Neural crest cell (in vitro differentiated cells): ENCODE results near the gene ARPP21. TPM values are rescaled to one million over a fixed set of nuclear protein-coding genes. Genes with fewer than 3 reads are reported as not detected.

Experiments used
- DNase-seq: peaks from one replicate; pipeline ENCODE4 v3.0.0; 2021; ENCODE audit warnings: low read depth, mixed read lengths, low spot score
- H3K27ac Mint-ChIP-seq: one replicate; pipeline ENCODE4 v1.8.0; 2021; ENCODE audit warnings: mild to moderate bottlenecking, mixed read lengths; ENCODE audit not compliant: unreplicated experiment
- H3K27me3 Mint-ChIP-seq: 2 replicates; pipeline ENCODE4 v1.8.0; 2021; ENCODE audit warnings: low read depth, mild to moderate bottlenecking, mixed read lengths
- H3K36me3 Mint-ChIP-seq: 2 replicates; pipeline ENCODE4 v1.8.0; 2021; ENCODE audit warnings: low read depth, mild to moderate bottlenecking, mixed read lengths
- H3K4me1 Mint-ChIP-seq: 2 replicates; pipeline ENCODE4 v1.8.0; 2021; ENCODE audit warnings: mixed read lengths
- H3K4me3 Mint-ChIP-seq: one replicate; pipeline ENCODE4 v1.8.0; 2021; ENCODE audit warnings: mild to moderate bottlenecking, mixed read lengths
- H3K9me3 Mint-ChIP-seq: 2 replicates; pipeline ENCODE4 v1.8.0; 2021; ENCODE audit warnings: mixed read lengths
- CTCF ChIP-seq: fragments of 200-600 bp; sonication (generic); conservative IDR thresholded peaks from 2 replicates; pipeline ENCODE4 v1.5.0; 2021; ENCODE audit warnings: antibody characterized with exemption, mild to moderate bottlenecking
- total RNA-seq: library from RNA; stranded (reverse); gene quantifications from 2 replicates; pipeline ENCODE4 v1.2.1, GENCODE V29; 2021

The ARPP21 gene
- total RNA-seq, 1 donor from 2014 or later = 0.12 TPM

GRCh38 chr3:35723480-35724097 lies 84.3 kb downstream of the ARPP21 start:
- Mint-ChIP-seq H3K9me3 (no peaks in the 10 kb centered on the region), H3K27me3 (no peaks in the 10 kb centered on the region), H3K27ac (peak overlapping the region; percentile 50), H3K4me1 (no peaks in the 10 kb centered on the region), H3K4me3 (no peak overlapping the region), H3K36me3 (no peaks in the 10 kb centered on the region)
- DNase-seq = no peak
- no peak for TF ChIP-seq CTCF

GRCh38 chr3:35724106-35724505 lies 84.8 kb downstream of the ARPP21 start:
- Mint-ChIP-seq H3K4me1 (no peaks in the 10 kb centered on the region), H3K27me3 (no peaks in the 10 kb centered on the region), H3K4me3 (no peak overlapping the region), H3K36me3 (no peaks in the 10 kb centered on the region), H3K9me3 (no peaks in the 10 kb centered on the region), H3K27ac (no peak overlapping the region)
- DNase-seq = no peak
- TF ChIP-seq CTCF = no peak

GRCh38 chr3:35727179-35727578 lies 87.9 kb downstream of the ARPP21 start:
- Mint-ChIP-seq H3K27ac (no peak overlapping the region), H3K9me3 (no peaks in the 10 kb centered on the region), H3K36me3 (no peaks in the 10 kb centered on the region), H3K27me3 (no peaks in the 10 kb centered on the region), H3K4me3 (no peak overlapping the region), H3K4me1 (no peaks in the 10 kb centered on the region)
- TF ChIP-seq CTCF = no peak
- DNase-seq = no peak

GRCh38 chr3:35733341-35733740 lies 94.0 kb downstream of the ARPP21 start:
- Mint-ChIP-seq H3K9me3 (no peaks in the 10 kb centered on the region), H3K4me1 (peaks cover under 1% of the 10 kb centered on the region), H3K4me3 (no peak overlapping the region), H3K27ac (no peak overlapping the region), H3K27me3 (no peaks in the 10 kb centered on the region), H3K36me3 (no peaks in the 10 kb centered on the region)
- TF ChIP-seq CTCF = no peak
- DNase-seq = no peak

GRCh38 chr3:35733864-35734263 lies 94.5 kb downstream of the ARPP21 start:
- Mint-ChIP-seq H3K9me3 (no peaks in the 10 kb centered on the region), H3K36me3 (no peaks in the 10 kb centered on the region), H3K4me1 (peaks cover 5% of the 10 kb centered on the region), H3K27me3 (no peaks in the 10 kb centered on the region), H3K4me3 (no peak overlapping the region), H3K27ac (no peak overlapping the region)
- no peak for DNase-seq
- TF ChIP-seq CTCF = no peak
